ENCODE measurements around the gene NUDT14.

The NUDT14 gene

DNA sequence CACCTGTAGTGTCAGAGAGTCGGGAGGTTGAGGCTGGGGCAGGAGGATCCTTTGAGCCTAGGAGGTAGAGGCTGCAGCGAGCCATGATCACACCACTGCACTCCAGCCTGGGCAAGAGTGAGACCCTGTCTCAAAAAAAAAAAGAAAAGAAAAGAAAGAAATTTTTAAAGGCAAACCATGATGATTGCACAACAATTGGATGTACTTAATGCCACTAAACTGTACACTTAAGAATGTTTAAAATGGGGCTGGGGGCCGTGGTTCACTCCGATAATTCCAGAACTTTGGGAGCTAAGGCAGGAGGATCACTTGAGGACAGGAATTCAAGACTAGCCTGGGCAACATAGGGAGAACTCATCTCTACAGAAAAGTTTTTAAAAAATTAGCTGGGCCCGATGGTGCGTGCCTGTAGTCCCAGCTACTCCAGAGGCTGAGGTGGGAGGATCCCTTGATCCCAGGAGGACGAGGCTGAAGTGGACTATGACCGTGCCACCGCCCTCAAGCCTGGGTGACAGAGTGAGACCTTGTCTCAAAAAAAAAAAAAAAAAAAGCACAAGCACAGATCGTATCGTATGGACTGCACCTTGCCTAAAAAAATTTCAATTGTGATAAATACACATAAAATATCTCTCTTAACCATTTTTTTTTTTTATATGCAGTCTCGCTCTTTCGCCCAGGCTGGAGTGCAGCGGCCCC lies 45.3 kb downstream of the NUDT14 start:
- no peak for DNase-seq (ENCODE audit: low read depth)

- DNase-seq (ENCODE audit: low read depth) = no peak
Measured at GRCh38 chr14:105132921-105133654, 48.0 kb downstream of the NUDT14 start.

GRCh38 chr14:105131241-105131640 lies 49.9 kb downstream of the NUDT14 start:
- DNase-seq (ENCODE audit: low read depth) = no peak

DNA sequence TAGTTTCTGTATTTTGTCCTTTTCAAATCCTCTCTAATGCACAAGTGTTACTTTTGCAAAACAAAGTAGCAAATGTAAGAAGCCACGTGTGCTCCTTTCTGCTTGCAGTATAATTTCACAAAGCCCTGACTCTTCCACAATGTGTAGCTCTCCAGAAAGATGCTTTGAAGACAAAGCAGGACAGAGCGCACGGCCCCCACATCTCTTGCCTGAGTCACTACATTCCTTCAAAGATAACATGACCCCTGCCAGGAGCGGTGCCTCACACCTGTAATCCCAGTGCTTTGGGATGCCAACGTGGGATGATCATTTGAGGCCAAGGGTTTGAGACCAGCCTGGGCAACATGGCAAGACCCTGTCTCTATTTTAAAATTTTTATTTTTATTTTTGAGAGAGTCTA lies 53.1 kb downstream of the NUDT14 start:
- no peak for DNase-seq (ENCODE audit: low read depth)

GRCh38 chr14:105126981-105127329 lies 54.2 kb downstream of the NUDT14 start:
- no peak for DNase-seq (ENCODE audit: low read depth)

GRCh38 chr14:105126126-105126980 lies 54.8 kb downstream of the NUDT14 start:
- DNase-seq (ENCODE audit: low read depth) = no peak

GRCh38 chr14:105124823-105125222 lies 56.3 kb downstream of the NUDT14 start:
- no peak for DNase-seq (ENCODE audit: low read depth)

GRCh38 chr14:105123981-105124765 lies 56.9 kb downstream of the NUDT14 start:
- DNase-seq (ENCODE audit: low read depth) = no peak

- DNase-seq (ENCODE audit: low read depth) = no peak
Measured at GRCh38 chr14:105123064-105123665, 57.9 kb downstream of the NUDT14 start.

Data from fibroblast of gingiva (primary cell).